ENCODE measurements around the gene CLDN18.

- no peak for TF ChIP-seq SIN3A (IDR thresholded peaks at IDR 0.05; ENCODE audit: borderline replicate concordance, insufficient read depth, low read length)
- no peak for TF ChIP-seq REST (IDR thresholded peaks at IDR 0.05; ENCODE audit: insufficient read depth in 1 of 2, low read depth in 2 of 2, low read length in 2 of 2)
Observed at GRCh38 chr3:138019281-138020069, 9.5 kb downstream of the CLDN18 start.
